Measurements from ENCODE around the gene CCDC93. TPM values are rescaled to one million over a fixed set of nuclear protein-coding genes. Genes with fewer than 3 reads are reported as not detected.

The CCDC93 gene
- total RNA-seq, 1 experiment from 2014 or later, result 31.5 TPM

- Histone ChIP-seq H3K36me3 (ENCODE audit: control insufficient read depth, insufficient read depth, low read length) (peaks cover 18% of the 10 kb centered on the region), H3K27ac (ENCODE audit: low read length) (no peak overlapping the region), H3K4me1 (ENCODE audit: control insufficient read depth, insufficient read depth, low read length) (no peaks in the 10 kb centered on the region), H3K27me3 (ENCODE audit: control insufficient read depth, insufficient read depth, low read length) (no peaks in the 10 kb centered on the region), H3K9me3 (ENCODE audit: control insufficient read depth, insufficient read depth, low read depth, low read length) (no peaks in the 10 kb centered on the region), H3K4me3 (ENCODE audit: low read depth in 2 of 2, low read length in 2 of 2) (no peak overlapping the region)
- CTCF ChIA-PET, result no interaction called here
- POLR2A ChIA-PET, result no interaction called here
- intact Hi-C loops (cut with micrococcal nuclease; ENCODE audit: unreplicated experiment), result no loop called here
- ATAC-seq (no peak), DNase-seq (ENCODE audit: low read depth, low spot score) (no peak)
- in situ Hi-C loops (cut with HindIII; ENCODE audit: low pct_unique_long_range_greater_than_20kb, low sequenced_read_pairs), result no loop called here
- BruUV-seq (replicated peaks), result no TSS peak
- no peak for TF ChIP-seq CTCF (IDR thresholded peaks at IDR 0.05)
- TF ChIP-seq SIN3A (IDR thresholded peaks at IDR 0.05; ENCODE audit: borderline replicate concordance, insufficient read depth, low read depth, low read length), result no peak
- TF ChIP-seq REST (IDR thresholded peaks at IDR 0.05; ENCODE audit: insufficient read depth in 1 of 2, low read depth in 2 of 2, low read length in 1 of 2), result no peak
- no peak for TF ChIP-seq TCF7L2 (IDR thresholded peaks at IDR 0.05; ENCODE audit: low read depth, low read length)
- TF ChIP-seq POLR2AphosphoS5 (IDR thresholded peaks at IDR 0.05; ENCODE audit: low read depth, low read length), result no peak
Measured at GRCh38 chr2:117941693-117942092, 72.2 kb downstream of the CCDC93 start.

GRCh38 chr2:117940436-117940835, 73.4 kb downstream of the CCDC93 start:
- TF ChIP-seq TCF7L2 (IDR thresholded peaks at IDR 0.05; ENCODE audit: low read depth, low read length) (no peak), SIN3A (IDR thresholded peaks at IDR 0.05; ENCODE audit: borderline replicate concordance, insufficient read depth, low read depth, low read length) (no peak), POLR2AphosphoS5 (IDR thresholded peaks at IDR 0.05; ENCODE audit: low read depth, low read length) (no peak), CTCF (IDR thresholded peaks at IDR 0.05) (no peak), REST (IDR thresholded peaks at IDR 0.05; ENCODE audit: insufficient read depth in 1 of 2, low read depth in 2 of 2, low read length in 1 of 2) (no peak)
- in situ Hi-C loops (cut with HindIII; ENCODE audit: low pct_unique_long_range_greater_than_20kb, low sequenced_read_pairs), result no loop called here
- Histone ChIP-seq H3K4me3 (ENCODE audit: low read depth in 2 of 2, low read length in 2 of 2) (no peak overlapping the region), H3K27me3 (ENCODE audit: control insufficient read depth, insufficient read depth, low read length) (no peaks in the 10 kb centered on the region), H3K27ac (ENCODE audit: low read length) (no peak overlapping the region), H3K36me3 (ENCODE audit: control insufficient read depth, insufficient read depth, low read length) (peaks cover 11% of the 10 kb centered on the region), H3K9me3 (ENCODE audit: control insufficient read depth, insufficient read depth, low read depth, low read length) (no peaks in the 10 kb centered on the region), H3K4me1 (ENCODE audit: control insufficient read depth, insufficient read depth, low read length) (no peaks in the 10 kb centered on the region)
- no TSS peak for BruUV-seq (replicated peaks)
- no peak for ATAC-seq
- DNase-seq (ENCODE audit: low read depth, low spot score), result no peak
- POLR2A ChIA-PET, result no interaction called here
- intact Hi-C loops (cut with micrococcal nuclease; ENCODE audit: unreplicated experiment), result no loop called here
- CTCF ChIA-PET, result interaction anchor here (0.5 kb wide), 1 partner anchor 126 kb away, joined by 3 read pairs; the partner anchor contains the start of gene DDX18
